ENCODE results near the gene CDK11A. TPM values are rescaled to one million over a fixed set of nuclear protein-coding genes. Genes with fewer than 3 reads are reported as not detected.

The CDK11A gene
- total and polyA plus RNA-seq, 2 of the 8 experiments (the other 6 are each of a cell fraction or from before 2014, with no cell fraction given) = 15.0 to 45.6 TPM

GRCh38 chr1:1665815-1666251, 58.3 kb downstream of the CDK11A start (continued):
- TF ChIP-seq KDM5A (IDR thresholded peaks at IDR 0.05; ENCODE audit: low read length) = no peak
